Activated CD4-positive, alpha-beta T cell treated with anti-CD3 and anti-CD28 coated beads, Interleukin-2, amount 50 U/mL, for 48 hours (primary cell): ENCODE measurements around the gene RAE1.

ENCODE experiments used
- DNase-seq, 2 experiments: peaks; one replicate each; pipeline ENCODE4 v3.0.0-alpha.2; 2020

The RAE1 gene

DNA sequence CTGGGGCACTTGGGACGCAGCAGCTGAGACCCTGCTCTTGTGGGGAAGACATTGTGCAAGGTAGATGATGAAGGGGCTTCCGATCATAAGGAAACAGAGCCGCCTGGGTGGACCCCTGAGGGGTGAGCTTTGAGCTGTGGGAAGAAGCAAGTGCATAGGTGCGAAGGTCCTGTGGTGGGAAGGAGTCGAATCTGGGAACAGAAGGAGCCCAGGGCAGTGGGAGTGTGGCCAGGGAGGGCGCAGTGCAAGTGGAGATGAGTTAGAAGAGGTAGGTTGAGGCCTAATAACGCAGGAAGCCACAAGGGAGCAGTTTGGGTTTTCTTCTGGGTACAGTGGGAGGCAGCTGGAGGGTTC lies 50.5 kb downstream of the RAE1 start:
- DNase-seq = no peak

DNA sequence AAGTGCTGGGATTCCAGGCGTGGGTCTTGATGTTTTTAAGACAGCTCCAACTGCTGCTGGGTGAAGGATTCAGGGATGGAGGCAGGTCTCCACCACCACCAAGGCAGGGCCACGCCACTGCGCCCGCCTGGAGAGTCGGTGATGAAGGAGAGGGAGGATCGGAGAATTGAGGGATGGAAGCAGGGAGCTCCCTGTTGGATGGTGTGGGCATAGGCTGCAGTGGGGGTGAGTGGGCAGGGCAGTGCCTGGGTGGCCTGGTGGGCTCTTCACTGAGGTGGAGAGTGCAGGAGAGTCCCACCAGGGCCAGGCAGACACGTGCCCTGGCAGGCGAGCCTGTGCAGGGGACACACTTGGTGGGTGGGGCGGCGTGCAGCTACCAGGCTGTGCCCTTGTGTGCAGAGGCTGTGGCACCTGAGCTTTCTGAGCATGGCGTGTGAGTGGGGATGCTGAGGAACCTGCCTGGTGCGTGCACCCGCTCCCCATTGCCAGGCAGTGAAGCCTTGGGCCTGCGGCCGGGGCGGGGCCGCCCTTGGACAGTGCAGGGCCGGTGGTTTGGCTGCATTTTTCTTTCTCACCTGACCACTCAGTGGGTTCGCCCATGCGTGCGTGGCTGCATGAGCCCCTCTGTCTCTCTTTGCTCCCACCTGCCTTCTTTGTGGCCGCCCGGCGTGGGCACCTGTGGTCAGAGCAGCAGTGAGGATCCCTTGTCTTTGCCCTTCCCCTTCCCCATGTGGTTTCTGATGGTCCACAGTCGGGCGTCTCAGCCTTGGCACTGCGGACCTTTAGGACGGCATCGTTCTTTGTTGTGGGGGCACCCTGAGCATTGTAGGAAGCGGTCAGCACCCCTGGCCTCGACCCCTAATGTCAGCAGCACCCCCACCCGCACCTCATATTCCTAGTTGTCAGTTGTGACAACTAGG lies 51.4 kb downstream of the RAE1 start:
- DNase-seq = no peak

DNA sequence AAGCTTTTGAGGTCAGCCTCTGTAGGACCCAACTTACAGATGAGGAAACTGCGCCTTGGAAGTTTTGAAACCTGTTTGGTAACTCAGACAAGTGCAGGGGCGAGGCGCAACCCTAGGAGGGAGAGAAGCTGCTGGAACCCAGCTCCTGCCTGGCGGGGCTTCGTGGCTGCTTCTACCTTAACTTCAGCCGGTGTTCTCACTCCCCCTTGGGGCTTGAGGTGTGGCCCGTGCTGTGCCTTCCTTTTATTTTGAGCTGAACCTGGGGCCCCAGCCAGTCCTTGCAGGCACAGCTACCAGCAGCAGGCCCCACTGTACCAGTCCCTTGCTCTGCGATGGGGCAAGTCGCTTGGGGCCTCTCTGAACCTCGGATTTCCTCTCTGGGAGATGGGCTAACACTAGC lies 52.2 kb downstream of the RAE1 start:
- no peak for DNase-seq

DNA sequence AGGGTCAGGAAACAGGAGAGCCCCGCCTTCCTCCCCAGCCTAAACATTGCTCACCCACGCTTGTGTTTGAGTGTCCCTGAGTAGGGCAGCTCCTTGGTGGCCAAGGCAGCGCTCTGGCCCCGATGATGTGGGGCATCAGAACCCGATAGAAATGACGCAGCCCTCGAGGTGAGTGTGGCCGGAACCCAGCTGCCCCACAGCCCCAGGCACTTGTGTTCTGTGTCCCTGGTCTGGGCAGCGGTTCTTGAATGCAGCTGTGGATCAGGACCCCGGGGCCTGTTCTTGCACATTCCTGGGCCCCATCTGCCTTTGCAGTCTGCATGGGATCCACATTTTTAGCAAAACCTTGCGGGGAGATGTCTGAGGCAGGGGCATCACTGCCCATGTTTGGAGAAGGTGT lies 53.0 kb downstream of the RAE1 start:
- no peak for DNase-seq

DNA sequence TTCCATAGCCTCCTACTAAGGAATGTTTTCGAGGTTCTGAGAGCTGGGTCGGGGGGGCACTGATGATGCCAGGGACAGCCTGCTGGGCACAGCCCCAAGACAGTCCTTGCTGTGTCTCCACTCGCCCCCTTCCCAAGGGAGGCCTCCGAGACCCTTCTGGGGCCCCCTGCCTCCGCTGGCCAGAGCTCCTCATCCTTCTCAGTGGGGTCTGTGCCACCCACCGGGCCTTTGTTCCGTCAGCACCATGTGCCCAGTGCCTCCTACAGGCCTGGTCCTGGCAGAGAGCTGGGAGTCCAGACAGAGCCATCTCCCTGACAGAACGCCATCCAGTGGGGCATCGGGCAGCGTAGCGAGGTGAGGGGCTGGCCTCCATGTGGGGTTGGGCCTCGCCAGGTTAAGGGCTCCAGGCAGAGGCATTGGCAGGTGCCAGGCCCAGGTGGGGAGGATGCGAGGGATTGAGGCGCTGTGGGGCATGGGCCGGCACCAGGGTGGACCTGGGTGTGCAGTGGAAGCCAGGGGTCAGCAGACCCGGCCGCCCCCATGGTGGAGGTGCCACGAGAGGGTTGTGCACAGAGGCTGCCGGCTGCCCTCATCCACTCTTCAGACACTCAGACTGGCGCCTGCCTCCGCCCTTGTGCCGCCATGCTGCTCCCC lies 53.5 kb downstream of the RAE1 start:
- DNase-seq = no peak

DNA sequence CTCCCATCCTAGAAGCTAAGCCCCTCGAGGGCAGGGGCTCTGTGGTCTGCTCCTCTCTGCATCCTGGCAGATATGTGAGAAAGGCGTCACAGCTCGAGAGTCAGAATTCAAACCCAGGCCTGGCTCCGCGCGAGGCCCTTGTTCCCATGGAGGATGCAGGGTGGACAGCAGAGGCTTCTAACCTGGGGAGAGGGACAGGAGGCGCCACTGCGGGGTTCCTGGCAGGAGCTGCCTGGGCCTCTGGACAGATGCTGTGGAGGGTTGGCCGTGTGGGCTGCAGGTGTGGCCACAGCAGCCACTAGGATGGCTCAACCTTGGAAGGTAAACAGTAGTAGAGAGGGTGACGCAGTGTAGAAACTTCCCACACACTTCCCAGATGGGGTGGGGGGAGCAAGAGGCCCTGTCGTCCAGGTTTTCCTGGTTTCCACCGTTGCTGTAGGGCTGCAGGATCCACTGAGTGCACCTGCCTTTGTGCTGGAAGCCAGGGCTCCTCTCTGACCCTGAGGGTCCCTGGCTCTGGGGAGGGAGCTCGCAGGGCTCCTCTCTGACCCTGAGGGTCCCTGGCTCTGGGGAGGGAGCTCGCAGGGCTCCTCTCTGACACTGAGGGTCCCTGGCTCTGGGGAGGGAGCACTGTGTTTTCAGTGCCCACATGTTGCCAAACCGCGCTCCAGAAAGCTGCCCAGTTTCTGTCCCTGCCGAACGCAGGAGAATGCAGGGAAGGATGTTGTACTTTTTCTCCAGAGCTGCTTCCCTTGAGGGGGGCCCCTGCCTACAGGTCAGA lies 54.4 kb downstream of the RAE1 start:
- DNase-seq = no peak

DNA sequence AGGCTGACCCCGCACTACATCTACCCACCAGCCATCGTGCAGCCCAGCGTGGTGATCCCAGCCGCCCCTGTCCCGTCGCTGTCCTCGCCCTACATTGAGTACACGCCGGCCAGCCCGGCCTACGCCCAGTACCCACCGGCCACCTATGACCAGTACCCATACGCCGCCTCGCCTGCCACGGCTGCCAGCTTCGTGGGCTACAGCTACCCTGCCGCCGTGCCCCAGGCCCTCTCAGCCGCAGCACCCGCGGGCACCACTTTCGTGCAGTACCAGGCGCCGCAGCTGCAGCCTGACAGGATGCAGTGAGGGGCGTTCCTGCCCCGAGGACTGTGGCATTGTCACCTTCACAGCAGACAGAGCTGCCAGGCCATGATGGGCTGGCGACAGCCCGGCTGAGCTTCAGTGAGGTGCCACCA lies 56.5 kb downstream of the RAE1 start:
- no peak for DNase-seq

DNA sequence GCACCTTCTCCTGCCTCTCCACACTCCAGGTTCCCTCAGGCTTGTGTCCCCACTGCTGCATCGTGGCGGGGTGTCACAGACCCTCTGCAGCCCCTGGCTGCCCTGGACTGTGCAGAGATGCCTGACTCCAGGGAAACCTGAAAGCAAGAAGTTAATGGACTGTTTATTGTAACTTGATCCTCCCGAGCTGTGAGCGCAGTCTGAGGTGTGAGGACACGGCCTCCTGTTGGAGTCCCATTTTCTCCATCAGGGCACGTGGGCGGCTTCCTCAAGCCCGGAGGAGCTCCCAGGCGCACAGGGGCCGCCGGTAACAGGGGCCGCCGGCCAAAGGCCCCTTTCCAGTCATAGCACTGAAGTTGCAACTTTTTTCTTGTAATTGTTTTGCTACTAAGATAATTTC lies 57.1 kb downstream of the RAE1 start:
- DNase-seq = no peak

DNA sequence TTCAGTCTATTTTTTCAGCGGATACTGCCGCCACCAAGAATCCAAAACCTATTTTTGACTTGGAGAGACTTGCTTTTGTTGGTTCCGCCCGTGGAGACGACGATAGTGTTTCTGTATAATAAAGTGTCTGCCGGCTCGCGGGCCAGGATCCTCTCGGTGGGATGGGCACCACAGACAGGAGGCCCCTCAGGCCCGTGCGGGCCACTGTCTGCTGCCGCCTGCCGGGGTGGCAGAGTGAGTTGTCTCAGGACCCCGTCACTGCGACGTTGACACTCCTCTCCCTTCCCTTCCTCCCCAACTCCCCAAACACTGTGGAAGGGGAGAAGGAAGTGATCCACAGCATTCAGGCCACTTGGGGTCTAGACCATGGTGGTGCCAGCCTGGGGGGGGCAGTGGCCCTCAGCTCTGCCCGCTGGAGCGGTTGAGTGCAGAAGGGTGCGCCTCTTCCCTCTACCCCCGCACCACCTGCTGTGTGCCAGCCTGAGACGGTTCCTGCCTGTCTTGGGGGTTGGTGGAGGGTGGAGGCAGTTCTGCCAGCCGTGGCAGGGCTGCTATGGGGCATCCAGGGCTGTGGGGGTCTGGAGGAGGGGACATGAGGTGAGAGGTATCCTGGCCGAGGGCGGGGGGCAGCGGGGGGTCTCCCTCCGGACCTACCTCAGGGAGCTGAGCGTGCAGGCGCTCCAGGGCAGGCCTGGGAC lies 57.6 kb downstream of the RAE1 start:
- DNase-seq = no peak

DNA sequence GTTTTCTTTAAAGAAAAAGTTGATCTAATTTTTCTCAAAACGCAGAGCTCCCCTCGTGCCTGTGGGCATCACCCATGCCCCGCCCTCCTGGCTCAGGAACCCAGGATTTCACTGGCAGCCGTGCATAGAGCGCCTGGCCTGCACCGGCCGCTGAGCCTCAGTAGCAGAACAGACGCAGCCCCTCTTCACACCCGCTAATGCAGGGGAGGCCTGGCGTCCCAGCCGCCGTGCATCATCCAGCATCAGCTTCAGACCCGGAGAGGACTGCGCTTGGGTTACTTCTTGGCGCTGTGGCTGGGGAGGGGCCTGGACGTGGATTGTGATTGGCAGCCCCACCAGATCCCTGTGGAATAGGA lies 58.2 kb downstream of the RAE1 start:
- no peak for DNase-seq

DNA sequence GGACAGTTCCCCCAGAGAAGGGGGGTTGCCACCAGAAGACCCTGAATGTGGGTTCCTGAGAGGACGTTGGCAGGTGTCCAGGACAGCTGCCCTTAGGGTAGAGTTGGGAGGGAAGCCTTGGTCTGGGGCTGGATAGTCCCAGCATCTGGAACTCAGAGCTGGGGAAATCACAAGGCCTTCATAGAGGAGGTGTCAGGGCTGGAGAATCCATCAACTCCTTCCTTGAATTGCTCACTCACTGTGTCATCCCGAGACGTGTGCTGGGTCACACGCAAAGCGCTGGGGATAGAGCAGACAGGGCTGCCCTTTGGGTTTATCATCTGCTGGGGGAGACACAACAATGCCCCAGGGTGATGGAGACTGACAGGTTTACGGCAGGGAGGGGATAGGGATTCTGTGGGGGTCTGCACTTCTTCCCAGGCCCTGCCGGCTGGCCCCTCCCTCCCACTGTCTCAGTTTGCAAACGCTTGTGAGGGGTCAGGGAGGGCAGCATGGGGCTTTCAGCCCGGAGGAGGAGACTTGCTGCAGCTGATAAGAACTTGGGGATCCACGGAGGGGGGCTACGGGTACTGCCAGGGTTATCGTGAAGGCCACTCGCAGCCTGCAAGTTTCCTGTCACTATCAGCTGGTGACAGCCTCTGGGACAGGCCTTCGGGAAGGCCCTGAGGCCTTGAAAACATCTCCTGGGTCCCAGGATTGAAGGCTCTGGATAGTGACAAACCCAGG lies 58.8 kb downstream of the RAE1 start:
- DNase-seq = no peak

DNA sequence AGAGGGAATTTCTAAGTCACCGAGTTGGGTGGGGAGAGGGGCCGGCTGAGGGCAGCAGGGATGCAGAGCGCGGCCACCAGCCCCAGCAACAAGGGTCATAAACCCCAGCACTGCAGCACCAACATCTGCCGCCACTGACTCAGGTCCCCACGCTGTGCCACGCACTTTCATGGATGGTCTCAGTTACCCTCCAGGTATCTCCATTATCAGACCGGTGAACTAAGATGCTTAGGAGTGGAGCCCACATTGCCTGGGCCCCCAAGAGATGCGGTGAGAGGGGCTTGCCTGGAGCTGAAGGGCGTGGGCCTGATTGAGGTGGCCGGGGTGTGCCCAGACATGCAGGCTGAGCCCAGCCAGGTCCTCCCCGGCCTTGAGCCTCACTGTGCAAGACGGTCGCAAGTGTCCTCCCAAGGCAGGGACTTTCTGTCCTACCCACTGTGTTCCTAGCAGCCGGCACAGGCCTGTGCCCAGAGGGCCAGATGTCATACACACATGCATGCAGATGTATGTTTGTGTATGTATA lies 59.4 kb downstream of the RAE1 start:
- DNase-seq = no peak

DNA sequence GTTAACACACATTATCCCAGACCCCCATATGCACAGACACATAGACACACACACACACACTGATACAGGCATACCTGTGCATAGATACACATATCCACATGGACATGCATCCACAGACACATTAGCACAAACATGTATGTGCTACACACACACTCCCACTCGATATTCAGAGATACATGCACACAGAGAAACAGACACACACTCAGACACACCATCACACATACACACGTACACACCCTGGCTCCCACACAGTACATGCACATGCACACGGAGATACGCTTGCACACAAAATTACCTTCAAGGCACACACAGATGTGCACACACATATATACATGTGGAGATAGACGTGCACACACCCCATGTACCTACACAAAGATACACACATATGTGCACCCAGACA lies 59.9 kb downstream of the RAE1 start:
- no peak for DNase-seq

DNA sequence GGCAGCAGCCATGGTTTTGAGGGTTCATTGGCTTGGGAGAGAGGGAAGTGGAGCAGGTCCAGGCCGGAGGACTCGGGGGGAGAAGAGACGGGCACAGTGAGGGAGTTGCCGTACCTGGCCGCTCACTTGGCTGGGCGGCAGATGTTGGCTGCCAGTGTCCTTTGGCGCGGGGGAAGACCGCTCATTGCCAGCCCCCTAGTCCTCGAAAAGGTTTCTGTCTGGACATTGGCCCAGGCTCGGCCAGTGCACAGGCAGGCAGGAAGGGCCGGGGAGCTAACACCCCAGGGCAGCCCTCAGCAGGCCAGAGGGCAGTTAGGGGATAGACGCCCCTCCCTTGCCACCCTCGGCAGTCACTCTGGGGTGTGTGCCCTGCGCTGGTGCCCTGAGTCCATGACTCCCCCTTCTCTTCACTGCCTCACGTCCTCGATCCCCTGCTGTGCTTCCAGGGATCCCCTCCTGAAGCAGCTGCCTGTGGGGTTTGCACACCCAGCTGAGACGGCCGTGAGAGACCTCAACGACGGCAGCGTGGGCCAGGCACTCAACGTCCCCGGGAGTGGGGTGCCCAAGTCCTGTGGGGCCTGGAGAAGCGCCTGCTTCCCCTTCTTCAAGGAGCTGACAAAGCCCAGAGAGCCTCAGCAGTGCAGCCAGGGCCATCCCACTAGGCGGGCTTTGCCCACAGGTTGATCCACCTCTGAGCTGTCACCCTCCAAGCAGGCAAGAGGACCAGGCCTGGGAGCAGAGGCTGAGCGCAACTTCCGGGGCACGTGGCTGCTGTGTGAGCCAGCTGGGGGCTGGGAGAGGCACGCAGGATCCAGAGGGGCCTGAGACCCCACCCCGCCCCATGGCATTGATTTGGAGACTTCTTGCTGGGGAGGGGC lies 60.6 kb downstream of the RAE1 start:
- DNase-seq = no peak

DNA sequence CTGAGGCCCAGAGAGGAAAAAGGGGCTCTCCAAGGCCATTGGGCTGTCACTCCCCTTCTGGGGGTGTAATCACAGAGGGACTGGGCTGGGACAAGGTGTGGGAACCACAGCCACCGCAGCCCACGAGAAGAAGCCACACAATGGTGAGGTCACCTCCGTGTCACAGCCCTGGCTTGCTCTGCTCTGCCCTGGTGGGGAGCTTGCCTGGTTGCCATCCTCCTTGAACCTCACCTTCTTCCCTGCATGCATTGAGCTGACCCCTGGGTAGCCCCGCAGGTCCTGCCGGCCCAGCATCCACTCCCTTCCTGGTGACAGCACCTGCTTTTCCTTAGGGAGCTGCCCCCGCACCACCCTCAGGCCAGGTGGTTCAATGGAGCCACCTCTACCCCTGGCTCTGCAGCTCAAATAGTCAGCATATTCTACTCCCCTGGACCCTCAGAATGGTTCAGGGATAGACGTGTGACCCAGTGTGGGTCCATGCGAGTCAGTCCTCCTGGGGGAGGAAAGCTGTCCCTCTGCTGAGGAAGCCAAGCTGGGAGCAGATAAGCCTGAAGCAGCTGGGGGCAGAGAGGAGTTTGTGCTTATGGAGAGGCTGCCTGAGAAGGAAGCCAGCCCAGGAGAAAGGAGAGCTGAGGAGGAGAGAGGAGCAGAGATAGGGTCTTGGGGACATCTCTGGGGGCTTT lies 61.4 kb downstream of the RAE1 start:
- DNase-seq = no peak

DNA sequence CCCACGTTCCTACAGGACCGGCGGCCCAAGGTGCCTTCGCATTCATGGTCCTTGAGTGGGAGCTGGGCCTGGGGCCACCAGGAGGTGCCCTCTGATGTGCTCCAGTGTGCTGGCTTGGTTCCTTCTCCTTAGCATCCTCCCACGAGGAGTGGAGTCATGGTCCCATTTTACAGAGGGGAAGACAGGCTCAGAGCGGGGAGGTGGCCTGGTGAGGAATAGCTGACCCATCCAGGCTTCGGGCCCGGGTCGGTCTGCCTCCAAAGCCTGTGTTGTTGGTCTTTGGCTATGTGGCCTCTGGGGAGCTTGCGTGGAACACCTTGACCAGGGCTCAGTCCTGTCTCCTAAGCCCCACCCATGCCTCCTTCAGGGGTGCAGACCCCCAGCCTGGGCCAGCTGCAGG lies 62.9 kb downstream of the RAE1 start:
- DNase-seq = no peak

DNA sequence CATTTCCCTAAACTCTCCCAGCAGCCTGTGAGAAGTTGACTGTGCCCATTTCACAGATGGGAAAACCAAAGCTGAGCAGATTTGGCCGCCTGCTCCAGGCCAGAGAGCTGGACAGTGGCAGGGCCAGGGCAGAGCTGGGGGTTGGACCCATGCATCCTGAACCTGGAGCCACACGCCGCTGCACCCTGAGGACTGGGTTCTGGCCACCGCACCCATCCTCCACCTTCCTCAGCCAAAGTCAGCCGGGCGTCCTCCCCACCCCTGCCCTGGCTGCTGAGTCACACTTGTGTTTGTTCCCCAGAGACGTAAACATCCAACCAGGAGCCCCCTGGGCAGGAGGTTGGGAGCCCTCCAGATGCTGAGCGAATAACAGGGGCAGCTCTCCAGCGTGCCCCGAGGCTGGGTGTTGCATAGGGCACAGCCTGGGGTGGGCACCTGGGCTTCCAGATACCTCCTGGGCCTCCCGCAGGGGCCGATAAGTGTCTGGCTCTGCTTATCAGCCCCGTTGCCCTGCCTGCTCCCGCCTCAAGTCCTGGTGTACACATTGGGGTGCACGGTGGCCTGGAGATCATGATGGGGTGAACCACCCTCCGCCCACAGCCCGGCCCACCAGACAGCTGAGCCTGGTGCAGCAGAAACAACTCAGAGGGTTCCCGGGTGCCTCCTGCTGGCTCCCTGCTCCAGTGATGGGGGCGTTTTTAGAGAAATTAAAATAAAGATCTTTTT lies 64.0 kb downstream of the RAE1 start:
- no peak for DNase-seq

DNA sequence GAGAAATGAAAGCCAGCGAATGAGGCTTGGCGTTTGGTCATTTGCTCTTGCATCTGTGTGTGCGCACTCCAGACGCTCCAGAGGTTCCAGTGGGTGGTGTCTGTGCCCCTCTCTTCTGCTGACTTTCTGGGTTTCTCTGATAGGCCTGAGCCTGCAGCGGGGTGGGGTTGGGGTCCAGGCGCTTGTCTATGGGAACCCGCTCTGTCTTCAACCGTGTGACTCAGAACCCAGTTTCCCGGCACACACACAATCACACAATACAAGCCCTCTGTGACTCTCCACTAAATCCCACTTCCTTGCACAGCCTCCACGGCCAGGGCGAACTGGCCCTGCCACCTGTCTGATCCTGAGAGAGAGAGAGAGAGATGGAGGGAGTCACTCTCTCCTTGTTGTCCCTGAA lies 64.7 kb downstream of the RAE1 start:
- DNase-seq = no peak

DNA sequence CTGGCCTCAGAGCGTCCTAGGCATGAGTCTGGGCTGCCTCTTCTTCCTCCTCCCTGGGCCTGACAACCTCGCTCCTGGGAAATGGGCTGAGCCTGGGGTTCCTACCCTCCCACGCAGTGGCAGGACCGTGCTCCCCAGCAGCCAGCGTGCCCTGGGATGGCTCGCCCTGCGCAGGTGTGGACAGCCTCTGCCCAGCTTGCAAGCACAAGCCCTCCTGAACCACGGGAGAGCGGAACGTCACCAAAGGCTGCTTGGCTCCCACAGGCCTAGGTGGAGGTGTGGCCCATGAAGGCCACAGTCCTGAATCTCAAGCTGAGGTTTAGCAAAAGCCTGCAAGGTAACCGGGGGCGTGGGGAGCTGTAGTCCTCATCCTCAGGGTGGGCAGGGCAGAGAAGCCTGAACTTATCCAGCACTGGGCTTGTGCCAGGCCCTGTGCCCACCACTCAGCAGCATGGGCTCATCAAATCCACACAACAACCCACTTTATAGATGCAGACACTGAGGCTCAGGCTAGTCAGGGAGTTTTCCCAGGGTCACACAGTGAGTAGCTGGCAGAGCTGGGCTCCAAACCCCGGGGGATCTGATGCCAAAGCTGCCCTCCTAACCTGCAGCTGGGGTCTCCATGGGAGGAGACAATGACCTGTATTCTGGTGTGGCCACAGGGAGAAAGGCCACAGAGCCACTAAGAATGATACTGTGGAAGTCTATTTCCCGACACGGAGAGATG lies 65.4 kb downstream of the RAE1 start:
- DNase-seq = no peak
